Measurements from ENCODE around the gene PLXDC1. TPM values are rescaled to one million over a fixed set of nuclear protein-coding genes. Genes with fewer than 3 reads are reported as not detected.
"Not testable (repeated sequence)": the region's sequence is repeated elsewhere in the genome, so short reads cannot be mapped to it uniquely, and the experiment has no call there.

PLXDC1 gene
- total RNA-seq, 1 donor from 2014 or later, result under 0.01 TPM

GRCh38 chr17:39045948-39046679 is 105.3 kb downstream of the PLXDC1 start:
- DNase-seq (ENCODE audit: low read depth) (no peak), FAIRE-seq (no peak)
- Histone ChIP-seq H3K27me3 (ENCODE audit: control insufficient read depth, insufficient read depth, low read length) (peaks cover 3% of the 10 kb centered on the region), H3K36me3 (ENCODE audit: control insufficient read depth, insufficient read depth, low read length) (no peaks in the 10 kb centered on the region), H3K4me3 (ENCODE audit: low read depth, low read length) (no peak overlapping the region)
- TF ChIP-seq CTCF (IDR thresholded peaks at IDR 0.05; ENCODE audit: insufficient read depth, low read length, severe bottlenecking), result no peak

GRCh38 chr17:39036009-39036408 is 115.4 kb downstream of the PLXDC1 start:
- DNase-seq (ENCODE audit: low read depth), result no peak
- Histone ChIP-seq H3K36me3 (ENCODE audit: control insufficient read depth, insufficient read depth, low read length) (no peaks in the 10 kb centered on the region), H3K27me3 (ENCODE audit: control insufficient read depth, insufficient read depth, low read length) (peaks cover 2% of the 10 kb centered on the region), H3K4me3 (ENCODE audit: low read depth, low read length) (no peak overlapping the region)
- FAIRE-seq, result no peak
- no peak for TF ChIP-seq CTCF (IDR thresholded peaks at IDR 0.05; ENCODE audit: insufficient read depth, low read length, severe bottlenecking)

DNA sequence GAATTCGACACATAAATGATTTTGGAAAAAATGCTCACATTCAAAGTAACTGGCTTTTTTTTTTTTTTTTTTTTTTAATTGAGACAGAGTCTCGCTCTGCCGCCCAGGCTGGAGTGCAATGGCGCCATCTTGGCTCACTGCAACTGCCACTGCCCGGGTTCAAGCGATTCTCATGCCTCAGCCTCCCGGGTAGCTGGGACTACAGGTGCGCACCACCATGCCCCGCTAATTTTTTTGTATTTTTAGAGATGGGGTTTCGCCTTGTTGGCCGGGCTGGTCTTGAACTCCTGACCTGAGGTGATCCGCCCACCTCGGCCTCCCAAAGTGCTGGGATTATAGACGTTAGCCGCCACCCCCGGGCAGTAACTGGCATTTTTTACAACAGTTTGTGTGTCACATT is 115.9 kb downstream of the PLXDC1 start:
- not testable (repeated sequence) for H3K4me3 ChIP-seq (ENCODE audit: low read depth, low read length); DNase-seq (ENCODE audit: low read depth); H3K27me3 ChIP-seq (ENCODE audit: control insufficient read depth, insufficient read depth, low read length); H3K36me3 ChIP-seq (ENCODE audit: control insufficient read depth, insufficient read depth, low read length); FAIRE-seq

DNA sequence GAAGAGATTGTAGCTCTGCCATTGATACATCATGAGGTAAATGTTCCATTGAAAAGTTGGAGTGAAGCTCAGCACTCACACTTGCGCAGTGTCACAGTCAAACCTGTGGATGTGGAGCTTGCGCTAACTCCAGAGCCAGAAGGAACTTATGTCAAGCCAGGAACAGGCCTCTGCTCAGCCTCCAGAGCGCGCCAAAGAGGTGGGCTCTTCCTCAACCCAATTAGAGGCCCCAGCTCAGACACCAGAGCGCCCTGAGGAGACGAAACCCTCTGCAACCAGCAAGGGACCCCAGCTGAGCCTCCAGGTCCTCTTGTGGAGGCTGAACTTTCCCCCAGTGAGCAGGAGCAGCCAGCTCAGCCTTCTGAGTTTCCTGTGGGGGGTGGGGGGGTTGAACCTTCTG is 122.7 kb downstream of the PLXDC1 start:
- Histone ChIP-seq H3K36me3 (ENCODE audit: control insufficient read depth, insufficient read depth, low read length) (no peaks in the 10 kb centered on the region), H3K4me3 (ENCODE audit: low read depth, low read length) (no peak overlapping the region), H3K27me3 (ENCODE audit: control insufficient read depth, insufficient read depth, low read length) (no peaks in the 10 kb centered on the region)
- no peak for DNase-seq (ENCODE audit: low read depth)
- no peak for FAIRE-seq
- TF ChIP-seq CTCF (IDR thresholded peaks at IDR 0.05; ENCODE audit: insufficient read depth, low read length, severe bottlenecking), result no peak

DNA sequence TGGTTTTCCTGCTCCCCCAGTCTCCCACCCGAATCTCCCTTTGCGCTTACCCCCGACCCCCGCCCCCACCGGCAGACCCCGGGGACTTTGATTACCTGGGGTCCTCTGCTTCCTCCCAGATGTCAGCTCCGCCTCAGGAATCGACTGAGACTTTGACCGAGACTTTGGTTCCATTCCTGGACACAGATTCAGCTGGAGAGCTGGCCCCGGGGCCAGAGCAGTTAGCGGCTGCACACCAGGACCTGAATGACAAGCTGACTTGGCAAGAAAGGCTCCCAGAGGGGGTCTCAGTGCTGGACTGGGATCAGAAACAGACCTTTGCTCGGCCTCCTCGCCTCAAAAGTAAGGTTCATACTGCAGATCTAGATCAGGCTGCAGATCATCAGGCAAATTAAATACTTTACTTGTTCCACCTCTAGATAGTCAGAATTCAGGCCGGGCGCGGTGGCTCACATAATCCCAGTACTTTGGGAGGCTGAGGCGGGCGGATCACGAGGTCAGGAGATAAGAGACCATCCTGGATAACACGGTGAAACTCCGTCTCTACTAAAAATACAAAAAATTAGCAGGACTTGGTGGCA is 123.9 kb downstream of the PLXDC1 start:
- no peak for FAIRE-seq
- Histone ChIP-seq H3K36me3 (ENCODE audit: control insufficient read depth, insufficient read depth, low read length) (no peaks in the 10 kb centered on the region), H3K27me3 (ENCODE audit: control insufficient read depth, insufficient read depth, low read length) (no peaks in the 10 kb centered on the region), H3K4me3 (ENCODE audit: low read depth, low read length) (peak overlapping the region; percentile 15)
- no peak for DNase-seq (ENCODE audit: low read depth)
- no peak for TF ChIP-seq CTCF (IDR thresholded peaks at IDR 0.05; ENCODE audit: insufficient read depth, low read length, severe bottlenecking)

DNA sequence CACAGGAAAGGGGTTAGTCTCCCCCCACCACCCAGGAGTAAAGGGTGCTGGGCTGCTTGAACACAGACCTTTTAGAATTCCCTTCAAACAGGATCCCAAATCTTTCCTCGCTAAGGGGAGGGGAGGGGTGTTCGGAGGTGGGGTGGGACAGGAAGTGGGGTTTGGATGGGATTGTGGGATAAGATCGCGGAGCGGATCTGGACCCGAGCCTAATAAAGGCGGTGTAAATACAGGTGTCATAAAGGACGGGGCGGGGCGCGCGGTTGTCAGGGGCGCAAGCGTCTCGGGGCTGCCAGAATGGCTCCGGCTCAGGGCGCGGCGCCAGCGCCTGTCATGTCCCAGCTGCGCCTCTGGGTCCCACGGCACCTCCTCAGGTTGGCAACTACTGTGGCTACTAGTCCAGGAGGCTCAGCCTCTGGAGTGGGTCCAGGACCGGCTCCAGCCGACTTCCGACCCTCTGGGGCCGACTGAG is 124.4 kb downstream of the PLXDC1 start:
- no peak for TF ChIP-seq CTCF (IDR thresholded peaks at IDR 0.05; ENCODE audit: insufficient read depth, low read length, severe bottlenecking)
- H3K27me3 ChIP-seq (ENCODE audit: control insufficient read depth, insufficient read depth, low read length), result no peaks in the 10 kb centered on the region
- H3K4me3 ChIP-seq (ENCODE audit: low read depth, low read length), result peak overlapping the region; percentile 15
- no peak for FAIRE-seq
- no peaks in the 10 kb centered on the region for H3K36me3 ChIP-seq (ENCODE audit: control insufficient read depth, insufficient read depth, low read length)
- no peak for DNase-seq (ENCODE audit: low read depth)

- not testable (repeated sequence) for FAIRE-seq; DNase-seq (ENCODE audit: low read depth); H3K4me3 ChIP-seq (ENCODE audit: low read depth, low read length); H3K27me3 ChIP-seq (ENCODE audit: control insufficient read depth, insufficient read depth, low read length); H3K36me3 ChIP-seq (ENCODE audit: control insufficient read depth, insufficient read depth, low read length)
These were observed 125.1 kb downstream of the PLXDC1 start for GRCh38 chr17:39026346-39026745.

Data from bronchial epithelial cell (primary cell).